Measurements from ENCODE around the gene ERH. TPM values are rescaled to one million over a fixed set of nuclear protein-coding genes. Genes with fewer than 3 reads are reported as not detected.

Gene ERH
- total RNA-seq, 1 experiment from 2014 or later, result 245 TPM

DNA sequence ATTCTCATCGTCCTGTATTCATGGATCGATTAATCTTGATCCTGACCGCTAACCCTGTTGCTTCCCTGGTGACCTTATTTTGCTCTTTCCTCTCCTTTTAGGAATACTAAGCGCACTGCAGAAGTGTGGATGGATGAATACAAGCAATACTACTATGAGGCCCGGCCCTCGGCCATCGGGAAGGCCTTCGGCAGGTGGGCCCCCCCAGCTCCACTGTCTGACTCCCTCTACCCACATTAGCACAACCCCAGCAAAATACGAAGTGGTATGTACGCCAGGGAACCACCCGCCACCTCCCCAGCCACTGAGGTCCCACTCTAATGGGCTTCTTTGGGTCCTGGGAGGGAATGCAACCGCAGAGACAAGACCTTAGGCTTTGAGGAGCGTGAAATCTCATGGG lies 58.7 kb downstream of the ERH start:
- POLR2A ChIA-PET, result no interaction called here
- Mint-ChIP-seq H3K4me3 (ENCODE audit: unreplicated experiment) (no peak overlapping the region), H3K9me3 (ENCODE audit: unreplicated experiment) (no peaks in the 10 kb centered on the region), H3K27me3 (ENCODE audit: insufficient read depth, unreplicated experiment) (peaks cover 56% of the 10 kb centered on the region), H3K27ac (ENCODE audit: low read depth, unreplicated experiment) (no peak overlapping the region), H3K36me3 (ENCODE audit: insufficient read depth, unreplicated experiment) (no peaks in the 10 kb centered on the region), H3K4me1 (ENCODE audit: insufficient read depth, unreplicated experiment) (no peaks in the 10 kb centered on the region)
- BruUV-seq (replicated peaks), result no TSS peak
- DNase-seq (ENCODE audit: unreplicated experiment), result no peak
- intact Hi-C loops (cut with micrococcal nuclease), result no loop called here
- CTCF ChIA-PET, result interaction anchor here (0.6 kb wide), 1 partner anchor 182 kb away, joined by 3 read pairs; no protein-coding TSS in a partner anchor
- TF ChIP-seq, protein P1, sequence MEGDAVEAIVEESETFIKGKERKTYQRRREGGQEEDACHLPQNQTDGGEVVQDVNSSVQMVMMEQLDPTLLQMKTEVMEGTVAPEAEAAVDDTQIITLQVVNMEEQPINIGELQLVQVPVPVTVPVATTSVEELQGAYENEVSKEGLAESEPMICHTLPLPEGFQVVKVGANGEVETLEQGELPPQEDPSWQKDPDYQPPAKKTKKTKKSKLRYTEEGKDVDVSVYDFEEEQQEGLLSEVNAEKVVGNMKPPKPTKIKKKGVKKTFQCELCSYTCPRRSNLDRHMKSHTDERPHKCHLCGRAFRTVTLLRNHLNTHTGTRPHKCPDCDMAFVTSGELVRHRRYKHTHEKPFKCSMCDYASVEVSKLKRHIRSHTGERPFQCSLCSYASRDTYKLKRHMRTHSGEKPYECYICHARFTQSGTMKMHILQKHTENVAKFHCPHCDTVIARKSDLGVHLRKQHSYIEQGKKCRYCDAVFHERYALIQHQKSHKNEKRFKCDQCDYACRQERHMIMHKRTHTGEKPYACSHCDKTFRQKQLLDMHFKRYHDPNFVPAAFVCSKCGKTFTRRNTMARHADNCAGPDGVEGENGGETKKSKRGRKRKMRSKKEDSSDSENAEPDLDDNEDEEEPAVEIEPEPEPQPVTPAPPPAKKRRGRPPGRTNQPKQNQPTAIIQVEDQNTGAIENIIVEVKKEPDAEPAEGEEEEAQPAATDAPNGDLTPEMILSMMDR (IDR thresholded peaks at IDR 0.05; ENCODE audit: unreplicated experiment), result no peak

DNA sequence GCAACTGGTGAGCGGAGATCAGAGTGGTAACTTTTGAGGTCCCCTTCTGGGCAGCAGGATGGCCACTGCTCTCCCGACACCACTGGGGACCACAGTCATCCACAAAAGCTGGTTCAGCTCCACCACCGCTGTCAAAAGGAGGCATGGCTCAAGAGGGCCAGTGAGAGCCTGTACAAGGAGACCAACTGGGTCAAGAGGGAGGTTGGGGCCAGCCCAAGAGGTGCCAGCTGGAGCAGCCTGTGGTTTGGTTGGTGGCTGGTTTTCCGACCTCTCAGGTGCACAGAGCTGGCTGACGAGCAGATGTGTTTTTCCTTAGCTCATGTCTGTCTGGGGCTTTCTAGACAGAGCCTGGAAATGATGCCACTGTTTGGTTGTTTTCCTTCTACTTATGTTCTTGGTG lies 60.1 kb downstream of the ERH start:
- no peaks in the 10 kb centered on the region for H3K9me3 Mint-ChIP-seq (ENCODE audit: unreplicated experiment)
- no peaks in the 10 kb centered on the region for H3K36me3 Mint-ChIP-seq (ENCODE audit: insufficient read depth, unreplicated experiment)
- intact Hi-C loops (cut with micrococcal nuclease), result no loop called here
- peaks cover 42% of the 10 kb centered on the region for H3K27me3 Mint-ChIP-seq (ENCODE audit: insufficient read depth, unreplicated experiment)
- POLR2A ChIA-PET, result no interaction called here
- no peak overlapping the region for H3K4me3 Mint-ChIP-seq (ENCODE audit: unreplicated experiment)
- no peaks in the 10 kb centered on the region for H3K4me1 Mint-ChIP-seq (ENCODE audit: insufficient read depth, unreplicated experiment)
- TF ChIP-seq, protein P1 (IDR thresholded peaks at IDR 0.05; ENCODE audit: unreplicated experiment), result no peak
- CTCF ChIA-PET, result no interaction called here
- BruUV-seq (replicated peaks), result no TSS peak
- no peak overlapping the region for H3K27ac Mint-ChIP-seq (ENCODE audit: low read depth, unreplicated experiment)
- no peak for DNase-seq (ENCODE audit: unreplicated experiment)

DNA sequence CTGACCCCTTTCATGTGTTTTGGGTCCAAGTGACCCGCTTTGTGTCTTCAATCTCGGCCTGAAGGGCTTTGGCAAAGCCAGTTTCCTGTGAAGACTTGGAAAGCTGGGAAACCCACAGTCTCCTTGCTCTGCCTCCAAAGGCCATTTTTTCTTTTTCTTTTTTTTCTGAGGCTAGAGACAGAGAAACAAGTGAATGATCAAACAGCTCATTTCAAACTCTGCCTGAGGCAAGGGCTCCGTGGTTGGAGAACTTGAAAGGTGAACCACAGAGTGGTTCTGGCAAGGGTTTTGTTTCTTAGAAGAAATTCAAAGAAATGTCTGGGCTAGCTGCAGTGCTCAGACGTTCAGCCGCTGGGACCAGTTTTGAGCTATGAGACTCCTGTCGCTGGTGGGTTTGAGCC lies 62.7 kb downstream of the ERH start:
- CTCF ChIA-PET, result no interaction called here
- BruUV-seq (replicated peaks), result no TSS peak
- POLR2A ChIA-PET, result interaction anchor here (1.1 kb wide), 1 partner anchor 13 kb away, joined by 3 read pairs; no protein-coding TSS in a partner anchor

DNA sequence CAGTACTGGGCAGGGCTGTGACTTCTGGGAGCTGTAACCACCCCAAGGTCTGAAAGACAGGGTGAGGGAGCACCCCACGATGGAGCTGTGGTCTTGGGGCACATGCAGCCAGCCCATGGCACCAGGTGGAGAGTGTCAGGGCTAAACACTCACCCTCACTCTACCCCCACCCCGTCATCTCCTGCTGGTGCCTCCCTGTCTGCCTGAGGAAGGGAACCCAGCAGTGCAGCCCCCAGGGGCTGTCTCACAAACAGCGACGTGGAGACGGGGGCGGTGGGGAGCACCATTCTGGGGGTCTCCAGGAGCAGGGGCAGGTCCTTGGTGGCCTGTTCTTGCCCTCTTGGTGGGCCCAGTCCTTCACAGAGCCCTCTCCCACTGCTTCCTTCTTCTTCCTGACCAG lies 63.5 kb downstream of the ERH start:
- peaks cover 28% of the 10 kb centered on the region for H3K27me3 Mint-ChIP-seq (ENCODE audit: insufficient read depth, unreplicated experiment)
- no peak overlapping the region for H3K4me3 Mint-ChIP-seq (ENCODE audit: unreplicated experiment)
- no peak for DNase-seq (ENCODE audit: unreplicated experiment)
- H3K9me3 Mint-ChIP-seq (ENCODE audit: unreplicated experiment), result no peaks in the 10 kb centered on the region
- POLR2A ChIA-PET, result interaction anchor here (1.1 kb wide), 1 partner anchor 14 kb away, joined by 3 read pairs; no protein-coding TSS in a partner anchor
- BruUV-seq (replicated peaks), result no TSS peak
- CTCF ChIA-PET, result no interaction called here
- no peaks in the 10 kb centered on the region for H3K4me1 Mint-ChIP-seq (ENCODE audit: insufficient read depth, unreplicated experiment)
- H3K27ac Mint-ChIP-seq (ENCODE audit: low read depth, unreplicated experiment), result no peak overlapping the region
- H3K36me3 Mint-ChIP-seq (ENCODE audit: insufficient read depth, unreplicated experiment), result no peaks in the 10 kb centered on the region
- TF ChIP-seq, protein P1 (IDR thresholded peaks at IDR 0.05; ENCODE audit: unreplicated experiment), result no peak
- intact Hi-C loops (cut with micrococcal nuclease), result no loop called here

More for the DNA sequence above, 62.7 kb downstream of the ERH start:
- H3K27ac Mint-ChIP-seq (ENCODE audit: low read depth, unreplicated experiment), result no peak overlapping the region
- intact Hi-C loops (cut with micrococcal nuclease), result no loop called here
- no peaks in the 10 kb centered on the region for H3K4me1 Mint-ChIP-seq (ENCODE audit: insufficient read depth, unreplicated experiment)
- H3K4me3 Mint-ChIP-seq (ENCODE audit: unreplicated experiment), result no peak overlapping the region
- TF ChIP-seq, protein P1 (IDR thresholded peaks at IDR 0.05; ENCODE audit: unreplicated experiment), result no peak
- no peaks in the 10 kb centered on the region for H3K36me3 Mint-ChIP-seq (ENCODE audit: insufficient read depth, unreplicated experiment)
- H3K9me3 Mint-ChIP-seq (ENCODE audit: unreplicated experiment), result no peaks in the 10 kb centered on the region
- DNase-seq (ENCODE audit: unreplicated experiment), result no peak
- peaks cover 28% of the 10 kb centered on the region for H3K27me3 Mint-ChIP-seq (ENCODE audit: insufficient read depth, unreplicated experiment)
